Activated CD8-positive, alpha-beta T cell treated with anti-CD3 and anti-CD28 coated beads, Interleukin-2, amount 10 ng/mL, durations not matched to agents 7 days and 5 days (primary cell): ENCODE data around the gene KIF13A. TPM values are rescaled to one million over a fixed set of nuclear protein-coding genes. Genes with fewer than 3 reads are reported as not detected.
"Not testable (repeated sequence)": the region's sequence is repeated elsewhere in the genome, so short reads cannot be mapped to it uniquely, and the experiment has no call there.

ENCODE experiments used
- ATAC-seq: fragments of 150-1000 bp; cut with Tn5 transposase; one replicate; pipeline ENCODE4 v1.10.0; 2021; ENCODE audit warnings: moderate library complexity
- CTCF ChIA-PET: fragments of 350-600 bp; sonication (Branson Sonifier 250); formaldehyde crosslinking; loops from one replicate; lab custom pipeline; 2021; ENCODE audit warnings: antibody characterized with exemption; lab: Charles Lee
- POLR2A ChIA-PET: fragments of 350-600 bp; sonication (Branson Sonifier 250); formaldehyde crosslinking; loops from one replicate; lab custom pipeline; 2021; ENCODE audit warnings: antibody characterized with exemption; lab: Charles Lee
- DNase-seq: peaks from one replicate; pipeline ENCODE4 v3.0.0-alpha.2; 2020
- H3K27ac Mint-ChIP-seq: one replicate; pipeline ENCODE4 v1.8.0; 2021; ENCODE audit warnings: mild to moderate bottlenecking, mixed read lengths
- H3K27me3 Mint-ChIP-seq: one replicate; pipeline ENCODE4 v1.8.0; 2021; ENCODE audit warnings: low read depth, mixed read lengths
- H3K36me3 Mint-ChIP-seq: one replicate; pipeline ENCODE4 v1.8.0; 2021; ENCODE audit warnings: low read depth, mixed read lengths
- H3K4me1 Mint-ChIP-seq: one replicate; pipeline ENCODE4 v1.8.0; 2021; ENCODE audit warnings: low read depth, mixed read lengths
- H3K4me3 Mint-ChIP-seq: one replicate; pipeline ENCODE4 v1.8.0; 2021; ENCODE audit warnings: mild to moderate bottlenecking, mixed read lengths
- H3K9me3 Mint-ChIP-seq: one replicate; pipeline ENCODE4 v1.8.0; 2022; ENCODE audit warnings: mixed read lengths; ENCODE audit not compliant: insufficient read depth
- total RNA-seq, 2 experiments: library from RNA; stranded (reverse); gene quantifications; one replicate each; pipeline ENCODE4 v1.2.3, GENCODE V29; 2021

Gene KIF13A
- total RNA-seq, 2 experiments from 2014 or later, result not detected

GRCh38 chr6:17762651-17763050, 224.8 kb downstream of the KIF13A start:
- Mint-ChIP-seq H3K9me3 (no peaks in the 10 kb centered on the region), H3K36me3 (no peaks in the 10 kb centered on the region), H3K27ac (no peak overlapping the region), H3K4me3 (no peak overlapping the region), H3K27me3 (peaks cover 19% of the 10 kb centered on the region), H3K4me1 (no peaks in the 10 kb centered on the region)
- ATAC-seq, result no peak
- ChIA-PET CTCF (no interaction called here), POLR2A (no interaction called here)
- no peak for DNase-seq

GRCh38 chr6:17758119-17758518, 229.3 kb downstream of the KIF13A start:
- no peak for DNase-seq
- ATAC-seq, result no peak
- Mint-ChIP-seq H3K27ac (no peak overlapping the region), H3K9me3 (no peaks in the 10 kb centered on the region), H3K36me3 (no peaks in the 10 kb centered on the region), H3K4me1 (no peaks in the 10 kb centered on the region), H3K4me3 (no peak overlapping the region), H3K27me3 (peaks cover 7% of the 10 kb centered on the region)
- ChIA-PET POLR2A (no interaction called here), CTCF (no interaction called here)

GRCh38 chr6:17754254-17754653, 233.2 kb downstream of the KIF13A start:
- ChIA-PET CTCF (no interaction called here), POLR2A (no interaction called here)
- Mint-ChIP-seq H3K27ac (no peak overlapping the region), H3K9me3 (no peaks in the 10 kb centered on the region), H3K4me1 (no peaks in the 10 kb centered on the region), H3K36me3 (no peaks in the 10 kb centered on the region), H3K27me3 (peaks cover 3% of the 10 kb centered on the region), H3K4me3 (no peak overlapping the region)
- no peak for DNase-seq
- no peak for ATAC-seq

- H3K36me3 Mint-ChIP-seq, H3K9me3 Mint-ChIP-seq, H3K4me3 Mint-ChIP-seq, POLR2A ChIA-PET, H3K27me3 Mint-ChIP-seq, DNase-seq, H3K4me1 Mint-ChIP-seq, ATAC-seq, H3K27ac Mint-ChIP-seq, CTCF ChIA-PET: not testable (repeated sequence)
Measured at GRCh38 chr6:17745324-17745723, 242.1 kb downstream of the KIF13A start.

GRCh38 chr6:17744757-17745308, 242.6 kb downstream of the KIF13A start:
- POLR2A ChIA-PET, H3K27me3 Mint-ChIP-seq, DNase-seq, H3K9me3 Mint-ChIP-seq, H3K4me1 Mint-ChIP-seq, H3K4me3 Mint-ChIP-seq, H3K27ac Mint-ChIP-seq, ATAC-seq, H3K36me3 Mint-ChIP-seq, CTCF ChIA-PET: not testable (repeated sequence)

GRCh38 chr6:17744019-17744756, 243.2 kb downstream of the KIF13A start:
- Mint-ChIP-seq H3K36me3 (peaks cover 2% of the 10 kb centered on the region), H3K9me3 (no peaks in the 10 kb centered on the region), H3K4me1 (no peaks in the 10 kb centered on the region), H3K27ac (no peak overlapping the region), H3K4me3 (no peak overlapping the region), H3K27me3 (peaks cover 2% of the 10 kb centered on the region)
- no peak for DNase-seq
- CTCF ChIA-PET, result no interaction called here
- POLR2A ChIA-PET, result interaction anchor here (0.5 kb wide), 1 partner anchor 568 kb away, joined by 3 read pairs; no protein-coding TSS in a partner anchor
- ATAC-seq, result no peak

GRCh38 chr6:17741507-17741906, 245.9 kb downstream of the KIF13A start:
- DNase-seq, result no peak
- Mint-ChIP-seq H3K36me3 (peaks cover 2% of the 10 kb centered on the region), H3K27me3 (peaks cover 5% of the 10 kb centered on the region), H3K4me3 (no peak overlapping the region), H3K27ac (no peak overlapping the region), H3K9me3 (peaks cover 13% of the 10 kb centered on the region), H3K4me1 (no peaks in the 10 kb centered on the region)
- ChIA-PET CTCF (interaction anchor here (1.3 kb wide), 1 partner anchor 17 kb away, joined by 3 read pairs; no protein-coding TSS in a partner anchor), POLR2A (no interaction called here)
- no peak for ATAC-seq

- CTCF ChIA-PET, result no interaction called here
- DNase-seq (no peak), ATAC-seq (no peak)
- POLR2A ChIA-PET, result no interaction called here
- H3K27ac Mint-ChIP-seq, result no peak overlapping the region
- no peaks in the 10 kb centered on the region for H3K4me1 Mint-ChIP-seq
- no peak overlapping the region for H3K4me3 Mint-ChIP-seq
- H3K27me3 Mint-ChIP-seq, result peaks cover 5% of the 10 kb centered on the region
- H3K36me3 Mint-ChIP-seq, result peaks cover 2% of the 10 kb centered on the region
- H3K9me3 Mint-ChIP-seq, result peaks cover 13% of the 10 kb centered on the region
Measured at GRCh38 chr6:17740559-17741220, 246.7 kb downstream of the KIF13A start.

GRCh38 chr6:17737704-17738252, 249.7 kb downstream of the KIF13A start:
- ATAC-seq (no peak), DNase-seq (no peak)
- CTCF ChIA-PET, result no interaction called here
- Mint-ChIP-seq H3K4me1 (no peaks in the 10 kb centered on the region), H3K36me3 (peaks cover 2% of the 10 kb centered on the region), H3K27ac (no peak overlapping the region), H3K27me3 (peaks cover 5% of the 10 kb centered on the region), H3K9me3 (peaks cover 13% of the 10 kb centered on the region), H3K4me3 (no peak overlapping the region)
- POLR2A ChIA-PET, result no interaction called here

- H3K4me1 Mint-ChIP-seq, H3K27me3 Mint-ChIP-seq, CTCF ChIA-PET, POLR2A ChIA-PET, ATAC-seq, DNase-seq, H3K27ac Mint-ChIP-seq, H3K4me3 Mint-ChIP-seq, H3K36me3 Mint-ChIP-seq: not testable (repeated sequence)
- peaks cover 13% of the 10 kb centered on the region for H3K9me3 Mint-ChIP-seq
Measured at GRCh38 chr6:17735311-17735710, 252.1 kb downstream of the KIF13A start.

- ChIA-PET CTCF (interaction anchor here (1.3 kb wide), 1 partner anchor 28 kb away, joined by 3 read pairs; no protein-coding TSS in a partner anchor), POLR2A (no interaction called here)
- H3K36me3 Mint-ChIP-seq, result no peaks in the 10 kb centered on the region
- DNase-seq (no peak), ATAC-seq (no peak)
- no peak overlapping the region for H3K4me3 Mint-ChIP-seq
- no peaks in the 10 kb centered on the region for H3K9me3 Mint-ChIP-seq
- H3K4me1 Mint-ChIP-seq, result no peaks in the 10 kb centered on the region
- no peak overlapping the region for H3K27ac Mint-ChIP-seq
- no peaks in the 10 kb centered on the region for H3K27me3 Mint-ChIP-seq
Measured at GRCh38 chr6:17730078-17730704, 257.2 kb downstream of the KIF13A start.
